Measurements from ENCODE around the gene TMEM91. TPM values are rescaled to one million over a fixed set of nuclear protein-coding genes. Genes with fewer than 3 reads are reported as not detected.

TMEM91 gene
- total RNA-seq, 4 donors from 2014 or later, result 7.1 to 28.1 (median 10.9) TPM

GRCh38 chr19:41414461-41414860 is 38.1 kb downstream of the TMEM91 start:
- intact Hi-C loops (cut with DNase I; ENCODE audit: low total_unique reads), result no loop called here
- H3K4me3 ChIP-seq, result no peak overlapping the region
- no peaks in the 10 kb centered on the region for H3K9me3 ChIP-seq
- H3K27me3 ChIP-seq, result no peaks in the 10 kb centered on the region
- no peak for DNase-seq
- H3K36me3 ChIP-seq, result no peaks in the 10 kb centered on the region
- no peaks in the 10 kb centered on the region for H3K4me1 ChIP-seq
- no peak overlapping the region for H3K27ac ChIP-seq
- TF ChIP-seq POLR2A (IDR thresholded peaks at IDR 0.05), result no peak
- TF ChIP-seq, protein P1, sequence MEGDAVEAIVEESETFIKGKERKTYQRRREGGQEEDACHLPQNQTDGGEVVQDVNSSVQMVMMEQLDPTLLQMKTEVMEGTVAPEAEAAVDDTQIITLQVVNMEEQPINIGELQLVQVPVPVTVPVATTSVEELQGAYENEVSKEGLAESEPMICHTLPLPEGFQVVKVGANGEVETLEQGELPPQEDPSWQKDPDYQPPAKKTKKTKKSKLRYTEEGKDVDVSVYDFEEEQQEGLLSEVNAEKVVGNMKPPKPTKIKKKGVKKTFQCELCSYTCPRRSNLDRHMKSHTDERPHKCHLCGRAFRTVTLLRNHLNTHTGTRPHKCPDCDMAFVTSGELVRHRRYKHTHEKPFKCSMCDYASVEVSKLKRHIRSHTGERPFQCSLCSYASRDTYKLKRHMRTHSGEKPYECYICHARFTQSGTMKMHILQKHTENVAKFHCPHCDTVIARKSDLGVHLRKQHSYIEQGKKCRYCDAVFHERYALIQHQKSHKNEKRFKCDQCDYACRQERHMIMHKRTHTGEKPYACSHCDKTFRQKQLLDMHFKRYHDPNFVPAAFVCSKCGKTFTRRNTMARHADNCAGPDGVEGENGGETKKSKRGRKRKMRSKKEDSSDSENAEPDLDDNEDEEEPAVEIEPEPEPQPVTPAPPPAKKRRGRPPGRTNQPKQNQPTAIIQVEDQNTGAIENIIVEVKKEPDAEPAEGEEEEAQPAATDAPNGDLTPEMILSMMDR (IDR thresholded peaks at IDR 0.05), result no peak

GRCh38 chr19:41415154-41415571 is 38.8 kb downstream of the TMEM91 start:
- Histone ChIP-seq H3K9me3 (no peaks in the 10 kb centered on the region), H3K27ac (no peak overlapping the region), H3K36me3 (no peaks in the 10 kb centered on the region), H3K4me3 (no peak overlapping the region), H3K27me3 (no peaks in the 10 kb centered on the region), H3K4me1 (no peaks in the 10 kb centered on the region)
- no peak for DNase-seq
- no peak for TF ChIP-seq POLR2A (IDR thresholded peaks at IDR 0.05)
- TF ChIP-seq, protein P1 (IDR thresholded peaks at IDR 0.05), result no peak
- intact Hi-C loops (cut with DNase I; ENCODE audit: low total_unique reads), result no loop called here

- no peaks in the 10 kb centered on the region for H3K36me3 ChIP-seq
- H3K4me1 ChIP-seq, result no peaks in the 10 kb centered on the region
- TF ChIP-seq, protein P1 (IDR thresholded peaks at IDR 0.05), result no peak
- TF ChIP-seq POLR2A (IDR thresholded peaks at IDR 0.05), result no peak
- H3K27me3 ChIP-seq, result no peaks in the 10 kb centered on the region
- no peak overlapping the region for H3K4me3 ChIP-seq
- no peak overlapping the region for H3K27ac ChIP-seq
- DNase-seq, result no peak
- intact Hi-C loops (cut with DNase I; ENCODE audit: low total_unique reads), result no loop called here
- H3K9me3 ChIP-seq, result no peaks in the 10 kb centered on the region
Observed at GRCh38 chr19:41416194-41416674, 39.9 kb downstream of the TMEM91 start.

- H3K4me3 ChIP-seq, result no peak overlapping the region
- no peak overlapping the region for H3K27ac ChIP-seq
- H3K4me1 ChIP-seq, result no peaks in the 10 kb centered on the region
- intact Hi-C loops (cut with DNase I; ENCODE audit: low total_unique reads), result no loop called here
- no peak for DNase-seq
- no peaks in the 10 kb centered on the region for H3K36me3 ChIP-seq
- H3K9me3 ChIP-seq, result no peaks in the 10 kb centered on the region
- no peak for TF ChIP-seq POLR2A (IDR thresholded peaks at IDR 0.05)
- TF ChIP-seq, protein P1 (IDR thresholded peaks at IDR 0.05), result no peak
- no peaks in the 10 kb centered on the region for H3K27me3 ChIP-seq
Observed at GRCh38 chr19:41420101-41420880, 44.0 kb downstream of the TMEM91 start.

GRCh38 chr19:41421314-41421713 is 45.0 kb downstream of the TMEM91 start:
- intact Hi-C loops (cut with DNase I; ENCODE audit: low total_unique reads), result no loop called here
- Histone ChIP-seq H3K27ac (no peak overlapping the region), H3K4me3 (no peak overlapping the region), H3K27me3 (no peaks in the 10 kb centered on the region), H3K4me1 (peaks cover 2 to 3% of the 10 kb centered on the region in 2 donors), H3K36me3 (no peaks in the 10 kb centered on the region), H3K9me3 (no peaks in the 10 kb centered on the region)
- TF ChIP-seq, protein P1 (IDR thresholded peaks at IDR 0.05), result no peak
- TF ChIP-seq POLR2A (IDR thresholded peaks at IDR 0.05), result no peak
- no peak for DNase-seq
